GM12878 (cell line): Measurements from ENCODE around the gene MTERF1. TPM values are rescaled to one million over a fixed set of nuclear protein-coding genes. Genes with fewer than 3 reads are reported as not detected.

Experiments used
- ATAC-seq: fragments of 200-7000 bp; cut with Tn5 transposase; 3 replicates; pipeline ENCODE4 v1.9.1; 2020; ENCODE audit warnings: mild to moderate bottlenecking, moderate library complexity
- BruUV-seq: library from RNA; stranded (reverse); fragments of 400-500 nt; replicated peaks from 2 replicates; lab custom pipeline; 2021; lab: Mats Ljungman, UMichigan
- CTCF ChIA-PET: fragments of 300-600 bp; sonication (Branson Sonifier 250); formaldehyde crosslinking; extraction: SDS; loops from one replicate; lab custom pipeline; 2021; ENCODE audit warnings: inconsistent platforms; lab: Yijun Ruan, JAX
- POLR2A ChIA-PET: fragments of 350-600 bp; formaldehyde crosslinking; extraction: SDS; loops from one replicate; lab custom pipeline; 2021; ENCODE audit warnings: inconsistent platforms; lab: Charles Lee
- RAD21 ChIA-PET: fragments of 300-600 bp; sonication (Branson Sonifier 250); formaldehyde crosslinking; loops from one replicate; lab custom pipeline; 2023; ENCODE audit warnings: antibody characterized with exemption; ENCODE audit not compliant: unreplicated experiment; lab: Charles Lee
- SMC1A ChIA-PET: fragments of 300-600 bp; sonication (Branson Sonifier 250); formaldehyde crosslinking; loops from one replicate; lab custom pipeline; 2023; ENCODE audit not compliant: unreplicated experiment, uncharacterized antibody; lab: Charles Lee
- DNase-seq: peaks from one replicate; pipeline ENCODE4 v3.0.0-alpha.2; 2011; ENCODE audit warnings: low read depth, low spot score
- FAIRE-seq: peaks from 3 replicates; lab custom pipeline; 2011; peaks lifted over from hg19 to GRCh38; lab: Jason Lieb, UNC
- H2AFZ ChIP-seq: 2 replicates; pipeline ENCODE4 v1.6.0; 2011; ENCODE audit warnings: low read depth, low read length, control low read depth; ENCODE audit not compliant: control insufficient read depth
- H3K27ac ChIP-seq: 2 replicates; pipeline ENCODE4 v1.5.1; 2011; ENCODE audit warnings: control low read depth; ENCODE audit not compliant: control insufficient read depth, insufficient read depth
- H3K27me3 ChIP-seq, 2 experiments: replicated peaks in 1 of 2; 2 replicates each; pipeline versions ENCODE4 v1.6.0 to v1.6.1; 2011; ENCODE audit warnings: low read length in 1 of 2; ENCODE audit not compliant: control insufficient read depth in 2 of 2, insufficient read depth in 2 of 2
- H3K36me3 ChIP-seq, 2 experiments: 2 replicates each; pipeline ENCODE4 v1.5.1; 2011; ENCODE audit warnings: low read length in 1 of 2; ENCODE audit not compliant: control insufficient read depth in 2 of 2, insufficient read depth in 2 of 2
- H3K4me1 ChIP-seq: 2 replicates; pipeline ENCODE4 v1.6.1; 2011; ENCODE audit warnings: mild to moderate bottlenecking, low read length, moderate library complexity, mixed read lengths; ENCODE audit not compliant: control insufficient read depth, insufficient read depth
- H3K4me2 ChIP-seq: 2 replicates; pipeline ENCODE4 v1.6.0; 2011; ENCODE audit warnings: control low read depth; ENCODE audit not compliant: control insufficient read depth, insufficient read depth
- H3K4me3 ChIP-seq: fragments of 200-600 bp; sonication (generic); 2 replicates; pipeline ENCODE4 v1.5.1; 2016
- H3K79me2 ChIP-seq: 2 replicates; pipeline ENCODE4 v1.6.0; 2011; ENCODE audit warnings: low read length; ENCODE audit not compliant: control insufficient read depth, insufficient read depth
- H3K9ac ChIP-seq: 2 replicates; pipeline ENCODE4 v1.8.0; 2011; ENCODE audit warnings: low read length, control low read depth, mixed read lengths; ENCODE audit not compliant: control insufficient read depth, insufficient read depth
- H3K9me3 ChIP-seq: replicated peaks from 3 replicates; pipeline ENCODE4 v1.5.1; 2011; ENCODE audit warnings: mild to moderate bottlenecking, low read length; ENCODE audit not compliant: control insufficient read depth, insufficient read depth
- H4K20me1 ChIP-seq: 2 replicates; pipeline ENCODE4 v1.6.0; 2011; ENCODE audit not compliant: control insufficient read depth, insufficient read depth
- BACH1 ChIP-seq: fragments of 450-650 bp; IDR thresholded peaks from 2 replicates; pipeline ENCODE4 v1.6.1; 2017; ENCODE audit warnings: mild to moderate bottlenecking, borderline replicate concordance
- NFYA ChIP-seq: IDR thresholded peaks from 2 replicates; pipeline ENCODE4 v1.6.1; 2011; ENCODE audit warnings: low read depth, mild to moderate bottlenecking, low read length, improper control_type of control experiment, borderline replicate concordance
- ZBTB40 ChIP-seq: fragments of 450-650 bp; IDR thresholded peaks from 2 replicates; pipeline ENCODE4 v1.6.1; 2016; ENCODE audit warnings: mild to moderate bottlenecking, moderate library complexity, borderline replicate concordance
- WGBS: methylation state at CpG from one replicate; pipeline ENCODE4 v1.1.6; 2016; ENCODE audit warnings: low lambda C conversion rate; ENCODE audit not compliant: insufficient replicate concordance, insufficient coverage; ENCODE audit errors: missing lambda C conversion rate; 5-methylcytosine and 5-hydroxymethylcytosine counted together
- in situ Hi-C: fragments of 300-500 bp; cut with MboI; formaldehyde crosslinking; loops from 9 replicates; pipeline ENCODE4 v1.14.3; 2018; ENCODE audit warnings: mixed read lengths
- intact Hi-C: fragments of 100-400 bp; cut with micrococcal nuclease; formaldehyde crosslinking; loops from one replicate; pipeline ENCODE4 v1.14.2; 2022; ENCODE audit not compliant: unreplicated experiment
- polyA plus RNA-seq, 11 experiments: library from polyadenylated mRNA; depleted of rRNA in 4 of 11; unstranded in 6 of 11; stranded (reverse) in 5 of 11; fragments of >200 nt; fragmentation: Nextera tagmentation in 4 of 11; fragmentation: Illumina TruSeq in 1 of 11; extraction: Ambion mirVana in 4 of 11; extraction: Trizol in 1 of 11; gene quantifications; 1 replicate in 1 of 11; 2 replicates in 10 of 11; pipeline versions ENCODE4 v1.2.1 to v1.2.3, GENCODE V29; 2011 to 2016; ENCODE audit warnings: inconsistent platforms in 2 of 11, missing spikeins in 2 of 11, low read depth in 1 of 11
- total RNA-seq, 4 experiments: library from RNA; depleted of rRNA in 3 of 4; stranded (reverse); fragments of >200 nt in 3 of 4; fragmentation: Illumina TruSeq in 1 of 4; extraction: Trizol in 1 of 4; gene quantifications; 2 replicates each; pipeline versions ENCODE4 v1.2.1 to v1.2.3, GENCODE V29; 2013 to 2021

Gene MTERF1
- total and polyA plus RNA-seq, 10 of the 15 experiments (the other 5 are each of a cell fraction or from before 2014, with no cell fraction given) = 14.7 to 38.7 (median 28.0) TPM

GRCh38 chr7:91922857-91923256, 42.4 kb upstream of the MTERF1 start:
- SMC1A ChIA-PET = interaction anchor here (0.6 to 1.2 kb wide), 2 partner anchors 17 to 79 kb away, joined by 3 read pairs; no protein-coding TSS in a partner anchor

More at GRCh38 chr7:91922857-91923256, 42.4 kb upstream of the MTERF1 start:
- intact Hi-C loops (no loop called here), in situ Hi-C loops (no loop called here)
- ChIA-PET RAD21 (no interaction called here), CTCF (interaction anchor here (1.0 kb wide), 1 partner anchor 43 kb away, joined by 3 read pairs; no protein-coding TSS in a partner anchor), POLR2A (no interaction called here)
- Histone ChIP-seq H3K4me2 (no peak overlapping the region), H3K4me3 (no peak overlapping the region), H3K4me1 (no peaks in the 10 kb centered on the region), H3K27me3 (no peaks in the 10 kb centered on the region), H2AFZ (no peak overlapping the region), H3K36me3 (no peaks in the 10 kb centered on the region), H3K27ac (no peak overlapping the region), H4K20me1 (no peaks in the 10 kb centered on the region), H3K79me2 (no peaks in the 10 kb centered on the region), H3K9ac (no peak overlapping the region), H3K9me3 (no peaks in the 10 kb centered on the region)
- no TSS peak for BruUV-seq
- TF ChIP-seq ZBTB40 = no peak
- TF ChIP-seq NFYA = no peak
- TF ChIP-seq BACH1 = no peak
- ATAC-seq = no peak
- no peak for DNase-seq
- no peak for FAIRE-seq
- 59% methylated on average over 4 of the region's 4 CpGs for WGBS
